HepG2 (cell line): ENCODE results near the gene EPB41L1. TPM values are rescaled to one million over a fixed set of nuclear protein-coding genes. Genes with fewer than 3 reads are reported as not detected.

Source experiments
- ATAC-seq: fragments of 200-7000 bp; cut with Tn5 transposase; 3 replicates; pipeline ENCODE4 v1.9.1; 2020; ENCODE audit warnings: mild to moderate bottlenecking, moderate library complexity
- BruUV-seq: library from RNA; stranded (reverse); fragments of 400-500 nt; replicated peaks from 2 replicates; lab custom pipeline; 2021; lab: Mats Ljungman, UMichigan
- CTCF ChIA-PET: fragments of 300-600 bp; formaldehyde crosslinking; extraction: SDS; loops from one replicate; lab custom pipeline; 2021; ENCODE audit warnings: low total read pairs, inconsistent platforms, low intra/inter-chr PET ratio; lab: Yijun Ruan, JAX
- POLR2A ChIA-PET: fragments of 350-600 bp; sonication (Branson Sonifier 250); formaldehyde crosslinking; loops from one replicate; lab custom pipeline; 2020; ENCODE audit warnings: antibody characterized with exemption, inconsistent platforms; lab: Yijun Ruan, JAX
- DNase-seq: peaks from one replicate; pipeline ENCODE4 v3.0.0-alpha.2; 2015; ENCODE audit warnings: low spot score
- FAIRE-seq: peaks from 3 replicates; lab custom pipeline; 2011; peaks lifted over from hg19 to GRCh38; lab: Jason Lieb, UNC
- H2AFZ ChIP-seq: one replicate; pipeline ENCODE4 v1.6.1; 2011; ENCODE audit warnings: low read length, inconsistent platforms
- H3K27ac ChIP-seq: fragments of 300-600 bp; 3 replicates; pipeline ENCODE4 v1.8.0; 2011; ENCODE audit warnings: mixed run types, mild to moderate bottlenecking, mixed read lengths, low read length, inconsistent platforms; ENCODE audit not compliant: insufficient read depth; ENCODE audit errors: extremely low read length
- H3K27me3 ChIP-seq, 2 experiments: fragments of 200-600 bp in 1 of 2; 2 replicates in 1 of 2; 3 replicates in 1 of 2; pipeline versions ENCODE4 v1.6.0 to v1.8.0; 2011; ENCODE audit warnings: low read length in 2 of 2, mild to moderate bottlenecking in 2 of 2, moderate library complexity in 2 of 2, inconsistent platforms in 1 of 2; ENCODE audit not compliant: insufficient read depth in 2 of 2, control insufficient read depth in 1 of 2
- H3K36me3 ChIP-seq, 2 experiments: fragments of 200-600 bp in 1 of 2; replicated peaks in 1 of 2; 2 replicates in 1 of 2; 3 replicates in 1 of 2; pipeline versions ENCODE4 v1.5.1 to v1.8.0; 2011; ENCODE audit warnings: low read length in 2 of 2, inconsistent platforms in 1 of 2; ENCODE audit not compliant: insufficient read depth in 2 of 2, control insufficient read depth in 1 of 2
- H3K4me1 ChIP-seq: 2 replicates; pipeline ENCODE4 v1.5.1; 2012; ENCODE audit warnings: low read length, inconsistent platforms; ENCODE audit not compliant: insufficient read depth
- H3K4me2 ChIP-seq: 2 replicates; pipeline ENCODE4 v1.6.0; 2011; ENCODE audit warnings: low read depth, low read length, inconsistent platforms
- H3K4me3 ChIP-seq, 3 experiments: fragments of 200-600 bp in 1 of 3; sonication (generic), shearing (Covaris generic) in 1 of 3; replicated peaks in 1 of 3; 2 replicates each; pipeline ENCODE4 v1.5.1; 2011 to 2016; ENCODE audit warnings: low read length in 3 of 3, inconsistent platforms in 2 of 3, low read depth in 2 of 3, mild to moderate bottlenecking in 2 of 3, control low read depth in 1 of 3, mixed read lengths in 1 of 3; ENCODE audit not compliant: insufficient read depth in 1 of 3
- H3K79me2 ChIP-seq: one replicate; pipeline ENCODE4 v1.6.1; 2011; ENCODE audit warnings: low read length, inconsistent platforms; ENCODE audit not compliant: insufficient read depth
- H3K9ac ChIP-seq: 2 replicates; pipeline ENCODE4 v1.6.0; 2011; ENCODE audit warnings: mild to moderate bottlenecking, low read depth, low read length, inconsistent platforms; ENCODE audit not compliant: insufficient read depth
- H3K9me3 ChIP-seq: 2 replicates; pipeline ENCODE4 v1.5.1; 2012; ENCODE audit warnings: mild to moderate bottlenecking, low read length
- H4K20me1 ChIP-seq: 2 replicates; pipeline ENCODE4 v1.6.0; 2011; ENCODE audit warnings: inconsistent platforms, mild to moderate bottlenecking, low read length, moderate library complexity; ENCODE audit not compliant: insufficient read depth
- BRD4 ChIP-seq: sonication (generic); formaldehyde crosslinking; IDR thresholded peaks from 2 replicates; pipeline ENCODE4 v1.4.0; 2020; ENCODE audit warnings: missing genetic modification reagents
- CEBPB ChIP-seq: IDR thresholded peaks from 2 replicates; pipeline ENCODE4 v1.6.1; 2011; ENCODE audit warnings: low read depth, low read length, improper control_type of control experiment, borderline replicate concordance
- CEBPG ChIP-seq: IDR thresholded peaks from 2 replicates; pipeline ENCODE4 v1.6.1; 2016
- MBNL3 ChIP-seq: fragments of 250-450 bp; sonication (Bioruptor Pico); conservative IDR thresholded peaks from 2 replicates; pipeline ENCODE4 v1.8.0; 2022; ENCODE audit warnings: mild to moderate bottlenecking, inconsistent platforms
- ZNF121 ChIP-seq: sonication (generic); formaldehyde crosslinking; IDR thresholded peaks from 2 replicates; pipeline ENCODE4 v1.5.0; 2020; ENCODE audit warnings: mild to moderate bottlenecking, missing genetic modification reagents
- ZNF737 ChIP-seq: sonication (generic); formaldehyde crosslinking; IDR thresholded peaks from 2 replicates; pipeline ENCODE4 v1.5.0; 2020; ENCODE audit warnings: missing genetic modification reagents, mild to moderate bottlenecking, borderline replicate concordance
- WGBS: methylation state at CpG from one replicate; pipeline ENCODE4 v1.1.6; 2017; ENCODE audit warnings: low lambda C conversion rate; 5-methylcytosine and 5-hydroxymethylcytosine counted together
- in situ Hi-C: cut with HindIII; loops from 2 replicates; pipeline ENCODE4 v1.10.0; 2017; ENCODE audit warnings: low pct_unique_long_range_greater_than_20kb; ENCODE audit not compliant: extremely low pct_ligation_motif_present
- intact Hi-C: fragments of 100-400 bp; cut with micrococcal nuclease; formaldehyde crosslinking; loops from one replicate; pipeline ENCODE4 v1.10.0; 2022; ENCODE audit not compliant: unreplicated experiment
- polyA plus RNA-seq, 8 experiments: library from polyadenylated mRNA; depleted of rRNA in 3 of 8; stranded (reverse) in 7 of 8; unstranded in 1 of 8; fragments of >200 nt; fragmentation: Illumina TruSeq in 4 of 8; extraction: Trizol in 4 of 8; gene quantifications; 2 replicates each; pipeline versions ENCODE4 v1.2.1 to v1.2.3, GENCODE V29; 2011 to 2016; ENCODE audit warnings: low read depth in 4 of 8, missing spikeins in 1 of 8, mixed read lengths in 1 of 8; ENCODE audit not compliant: insufficient read depth in 1 of 8
- total RNA-seq, 5 experiments: library from RNA; depleted of rRNA; stranded (reverse); fragments of >200 nt; fragmentation: Illumina TruSeq; extraction: Trizol; gene quantifications; 2 replicates each; pipeline ENCODE4 v1.2.3, GENCODE V29; 2016; ENCODE audit warnings: low read depth in 1 of 5
- TF ChIP-seq, protein P1 (sequence below): sonication (generic); formaldehyde crosslinking; IDR thresholded peaks from 2 replicates; pipeline ENCODE4 v1.5.0; 2020; ENCODE audit warnings: missing genetic modification reagents

EPB41L1 gene
- total and polyA plus RNA-seq, 2 of the 13 experiments (the other 11 are each of a cell fraction or from before 2014, with no cell fraction given), result 16.7 to 39.0 TPM

DNA sequence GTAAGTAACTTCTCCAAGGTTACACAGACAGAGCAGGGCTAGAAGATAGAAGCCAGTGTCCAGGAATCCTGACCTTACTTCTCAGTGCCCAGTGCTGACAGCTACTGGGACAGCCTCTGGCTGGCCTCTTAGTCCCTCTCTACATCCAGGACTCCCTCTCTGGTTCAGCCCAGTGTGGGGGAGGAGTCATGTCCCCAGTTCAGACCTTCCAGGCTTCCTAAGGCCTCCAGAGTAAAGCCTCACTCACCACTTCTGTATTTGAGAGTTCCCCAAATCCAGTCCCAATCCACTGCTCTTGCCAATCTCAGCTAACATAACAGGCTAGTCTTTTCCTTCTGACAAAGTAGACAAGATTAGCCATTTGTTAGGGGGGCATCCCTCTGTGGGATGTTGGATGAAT, 36.9 kb upstream of the EPB41L1 start:
- no TSS peak for BruUV-seq
- H3K9me3 ChIP-seq, result no peaks in the 10 kb centered on the region
- no peak overlapping the region for H3K27ac ChIP-seq
- ChIA-PET POLR2A (no interaction called here), CTCF (no interaction called here)
- ATAC-seq, result no peak
- H3K4me2 ChIP-seq, result no peak overlapping the region
- FAIRE-seq, result no peak
- no peak overlapping the region for H3K9ac ChIP-seq
- TF ChIP-seq BRD4 (CRISPR knock-in tag), result no peak
- TF ChIP-seq MBNL3 (CRISPR knock-in tag), result no peak
- TF ChIP-seq ZNF737 (CRISPR knock-in tag), result no peak
- no peak for TF ChIP-seq ZNF121 (CRISPR knock-in tag)
- H3K27me3 ChIP-seq, result peaks cover 5 to 36% of the 10 kb centered on the region in 2 experiments; a peak in 4 of 5 replicates
- in situ Hi-C loops (no loop called here), intact Hi-C loops (no loop called here)
- H3K36me3 ChIP-seq, result no peaks in the 10 kb centered on the region
- H3K4me1 ChIP-seq, result no peaks in the 10 kb centered on the region
- H3K4me3 ChIP-seq, result no peak overlapping the region
- no peaks in the 10 kb centered on the region for H4K20me1 ChIP-seq
- no peak overlapping the region for H2AFZ ChIP-seq
- DNase-seq, result no peak
- no peaks in the 10 kb centered on the region for H3K79me2 ChIP-seq

GRCh38 chr20:36118371-36118770, 36.2 kb upstream of the EPB41L1 start:
- Histone ChIP-seq H3K79me2 (no peaks in the 10 kb centered on the region), H3K9me3 (no peaks in the 10 kb centered on the region), H3K4me2 (no peak overlapping the region), H3K9ac (no peak overlapping the region), H3K27ac (no peak overlapping the region), H4K20me1 (no peaks in the 10 kb centered on the region), H3K36me3 (no peaks in the 10 kb centered on the region), H2AFZ (no peak overlapping the region), H3K4me1 (no peaks in the 10 kb centered on the region), H3K27me3 (peaks cover 4 to 34% of the 10 kb centered on the region in 2 experiments; a peak in 4 of 5 replicates), H3K4me3 (no peak overlapping the region)
- in situ Hi-C loops (no loop called here), intact Hi-C loops (no loop called here)
- 36% methylated on average over 2 of the region's 2 CpGs for WGBS
- ChIA-PET CTCF (no interaction called here), POLR2A (no interaction called here)
- TF ChIP-seq CEBPG (CRISPR knock-in tag) (peak; percentile 58), CEBPB (peak; percentile 89)
- TF ChIP-seq, protein P1, sequence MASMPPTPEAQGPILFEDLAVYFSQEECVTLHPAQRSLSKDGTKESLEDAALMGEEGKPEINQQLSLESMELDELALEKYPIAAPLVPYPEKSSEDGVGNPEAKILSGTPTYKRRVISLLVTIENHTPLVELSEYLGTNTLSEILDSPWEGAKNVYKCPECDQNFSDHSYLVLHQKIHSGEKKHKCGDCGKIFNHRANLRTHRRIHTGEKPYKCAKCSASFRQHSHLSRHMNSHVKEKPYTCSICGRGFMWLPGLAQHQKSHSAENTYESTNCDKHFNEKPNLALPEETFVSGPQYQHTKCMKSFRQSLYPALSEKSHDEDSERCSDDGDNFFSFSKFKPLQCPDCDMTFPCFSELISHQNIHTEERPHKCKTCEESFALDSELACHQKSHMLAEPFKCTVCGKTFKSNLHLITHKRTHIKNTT (CRISPR knock-in tag), result no peak
- no peak for ATAC-seq
- no peak for DNase-seq
- BruUV-seq, result no TSS peak
- FAIRE-seq, result no peak
